Measurements from ENCODE around the gene MYRF.

MYRF gene

DNA sequence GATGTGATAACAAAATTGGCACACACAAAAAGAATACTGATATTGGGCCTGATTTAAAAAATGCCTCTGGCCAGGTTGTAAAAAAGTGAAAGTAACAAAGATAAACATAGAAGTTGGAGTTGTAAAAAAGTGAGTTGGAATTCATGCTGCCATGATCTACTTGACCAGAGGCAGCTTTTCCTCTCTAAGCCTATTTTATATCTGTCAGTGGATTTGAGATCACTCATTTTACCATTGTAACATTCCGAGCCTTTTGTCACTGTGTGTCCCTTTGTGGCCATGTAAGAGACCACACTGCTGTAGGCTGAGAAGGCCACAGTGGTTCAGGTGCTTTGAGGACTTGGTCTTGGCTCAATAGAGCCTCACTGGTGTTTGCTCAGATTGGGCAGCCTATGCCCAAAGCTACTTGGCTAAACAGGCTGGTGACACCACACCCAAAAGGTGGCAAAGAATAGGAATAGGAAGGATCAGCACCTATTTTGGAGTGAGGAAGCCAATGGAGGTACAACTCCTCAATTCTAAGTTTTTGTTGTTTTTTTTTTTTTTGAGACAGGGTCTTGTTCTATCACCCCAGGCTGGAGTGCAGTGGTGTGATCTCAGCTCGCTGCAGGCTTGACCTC, 47.3 kb downstream of the MYRF start:
- H3K9ac ChIP-seq (ENCODE audit: low read depth, low read length), result no peak overlapping the region
- H3K4me3 ChIP-seq (ENCODE audit: low read depth, low read length), result no peak overlapping the region
- no peaks in the 10 kb centered on the region for H3K9me3 ChIP-seq (ENCODE audit: control insufficient read depth, insufficient read depth, low read length)
- no peaks in the 10 kb centered on the region for H3K27me3 ChIP-seq (ENCODE audit: control insufficient read depth, insufficient read depth, low read length)
- no peak overlapping the region for H3K27ac ChIP-seq (ENCODE audit: low read depth, low read length)
- peaks cover 90% of the 10 kb centered on the region for H3K36me3 ChIP-seq (ENCODE audit: control insufficient read depth, insufficient read depth, low read length)
- H3K4me1 ChIP-seq (ENCODE audit: control insufficient read depth, insufficient read depth, low read length), result no peaks in the 10 kb centered on the region

DNA sequence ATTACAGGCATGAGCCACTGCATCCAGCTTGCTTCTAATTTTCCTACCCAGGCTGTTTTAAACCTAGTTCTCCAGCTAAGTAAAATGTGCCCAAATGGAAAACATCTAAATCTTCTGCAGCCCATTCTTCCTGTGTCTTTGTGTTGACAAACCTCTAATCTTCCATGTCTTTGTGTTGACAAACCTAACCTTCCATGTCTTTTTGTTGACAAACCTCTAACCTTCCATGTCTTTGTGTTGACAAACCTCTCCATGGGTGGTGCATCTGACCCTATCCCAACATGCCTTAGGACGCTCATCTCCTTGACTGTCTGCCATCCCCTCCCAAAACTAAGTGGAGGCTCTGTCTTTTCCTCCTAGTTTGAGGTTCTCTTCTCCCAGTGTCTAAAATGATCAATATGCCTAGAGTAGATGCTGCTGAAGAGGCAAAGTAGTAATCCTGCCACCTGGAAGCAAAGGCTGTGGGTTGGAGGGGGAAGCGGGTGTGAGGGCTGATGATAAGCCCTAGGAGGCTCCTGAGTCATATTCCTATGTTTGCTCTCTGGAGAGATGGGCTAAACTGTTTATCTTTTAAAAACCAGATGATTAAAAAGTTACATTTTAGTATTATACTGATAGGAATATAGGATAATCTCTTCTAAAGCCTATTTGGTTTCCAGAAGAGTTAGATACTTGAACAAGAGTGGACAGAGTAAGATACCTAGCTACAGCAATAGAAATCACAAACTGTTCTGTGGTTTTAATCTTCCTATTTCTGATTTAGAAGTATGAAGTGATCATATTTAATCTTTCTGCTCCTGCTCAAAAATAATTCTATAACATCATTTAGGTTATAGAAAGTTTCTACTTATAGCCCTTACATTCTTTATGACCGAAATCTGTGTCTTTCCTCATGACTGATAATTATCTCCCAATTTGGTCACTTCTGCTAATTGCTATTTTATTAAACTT, 48.2 kb downstream of the MYRF start:
- H3K36me3 ChIP-seq (ENCODE audit: control insufficient read depth, insufficient read depth, low read length), result peaks cover 90% of the 10 kb centered on the region
- H3K9me3 ChIP-seq (ENCODE audit: control insufficient read depth, insufficient read depth, low read length), result no peaks in the 10 kb centered on the region
- H3K27me3 ChIP-seq (ENCODE audit: control insufficient read depth, insufficient read depth, low read length), result no peaks in the 10 kb centered on the region
- no peak overlapping the region for H3K4me3 ChIP-seq (ENCODE audit: low read depth, low read length)
- peak overlapping the region; percentile 44 for H3K27ac ChIP-seq (ENCODE audit: low read depth, low read length)
- H3K9ac ChIP-seq (ENCODE audit: low read depth, low read length), result no peak overlapping the region
- H3K4me1 ChIP-seq (ENCODE audit: control insufficient read depth, insufficient read depth, low read length), result no peaks in the 10 kb centered on the region

DNA sequence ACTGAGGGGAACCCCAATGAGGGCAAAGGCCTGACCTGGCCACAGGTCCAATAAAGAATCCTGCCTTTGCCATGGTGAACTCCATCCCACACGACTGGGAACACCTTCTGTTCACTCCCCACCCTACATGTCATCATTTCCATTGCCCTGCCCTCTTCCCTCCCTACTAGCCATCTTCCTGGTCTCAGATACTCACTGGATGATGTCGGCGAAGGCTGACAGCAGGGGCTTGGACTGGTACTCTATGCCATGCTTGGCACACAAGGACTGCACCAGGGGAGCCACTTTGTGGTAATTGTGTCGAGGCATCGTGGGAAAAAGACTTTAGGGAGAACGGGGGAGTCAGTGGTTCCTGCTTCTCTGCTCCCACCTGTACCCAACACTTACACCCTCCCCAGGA, 50.2 kb downstream of the MYRF start:
- peaks cover 93% of the 10 kb centered on the region for H3K36me3 ChIP-seq (ENCODE audit: control insufficient read depth, insufficient read depth, low read length)
- no peak overlapping the region for H3K27ac ChIP-seq (ENCODE audit: low read depth, low read length)
- no peaks in the 10 kb centered on the region for H3K9me3 ChIP-seq (ENCODE audit: control insufficient read depth, insufficient read depth, low read length)
- H3K4me1 ChIP-seq (ENCODE audit: control insufficient read depth, insufficient read depth, low read length), result no peaks in the 10 kb centered on the region
- H3K4me3 ChIP-seq (ENCODE audit: low read depth, low read length), result no peak overlapping the region
- no peaks in the 10 kb centered on the region for H3K27me3 ChIP-seq (ENCODE audit: control insufficient read depth, insufficient read depth, low read length)
- H3K9ac ChIP-seq (ENCODE audit: low read depth, low read length), result no peak overlapping the region

DNA sequence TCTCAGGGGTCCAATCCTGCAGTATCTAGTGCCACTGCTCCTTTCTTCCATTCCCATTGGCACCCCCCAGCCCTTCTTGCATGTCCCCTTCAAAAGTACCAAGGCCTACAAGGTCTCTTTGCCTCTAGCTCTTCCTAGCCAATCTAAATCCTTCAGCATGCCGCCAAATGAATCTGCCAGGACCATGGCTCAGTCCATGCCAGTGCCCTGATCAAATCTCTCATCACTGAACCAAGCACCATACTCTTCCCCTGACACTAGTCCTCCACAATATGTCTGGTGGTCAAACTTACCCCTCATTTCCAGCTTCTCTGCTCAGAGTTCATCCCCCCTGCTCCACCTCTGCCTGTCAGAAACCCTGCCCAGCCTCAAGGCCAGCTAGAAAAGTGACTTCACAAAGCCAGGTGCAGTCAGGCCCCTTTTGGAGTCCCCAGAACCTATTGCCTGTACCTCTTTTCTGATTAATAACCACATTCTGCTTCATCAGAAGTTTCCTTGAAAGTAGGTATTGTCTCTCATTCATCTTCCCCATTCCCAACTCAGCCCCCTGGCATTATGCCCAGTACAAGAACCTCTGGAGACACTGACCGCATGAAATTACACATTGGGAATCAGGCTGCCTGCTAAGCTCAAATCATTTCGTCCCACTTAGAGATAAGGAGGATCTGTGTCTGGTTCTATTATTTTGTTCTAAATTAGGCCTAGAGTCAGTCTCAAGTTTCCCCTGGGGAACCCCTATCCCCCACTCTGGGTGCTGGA, 51.6 kb downstream of the MYRF start:
- Histone ChIP-seq H3K4me1 (ENCODE audit: control insufficient read depth, insufficient read depth, low read length) (no peaks in the 10 kb centered on the region), H3K9ac (ENCODE audit: low read depth, low read length) (no peak overlapping the region), H3K27me3 (ENCODE audit: control insufficient read depth, insufficient read depth, low read length) (no peaks in the 10 kb centered on the region), H3K4me3 (ENCODE audit: low read depth, low read length) (no peak overlapping the region), H3K9me3 (ENCODE audit: control insufficient read depth, insufficient read depth, low read length) (no peaks in the 10 kb centered on the region), H3K36me3 (ENCODE audit: control insufficient read depth, insufficient read depth, low read length) (peaks cover 96% of the 10 kb centered on the region), H3K27ac (ENCODE audit: low read depth, low read length) (no peak overlapping the region)

DNA sequence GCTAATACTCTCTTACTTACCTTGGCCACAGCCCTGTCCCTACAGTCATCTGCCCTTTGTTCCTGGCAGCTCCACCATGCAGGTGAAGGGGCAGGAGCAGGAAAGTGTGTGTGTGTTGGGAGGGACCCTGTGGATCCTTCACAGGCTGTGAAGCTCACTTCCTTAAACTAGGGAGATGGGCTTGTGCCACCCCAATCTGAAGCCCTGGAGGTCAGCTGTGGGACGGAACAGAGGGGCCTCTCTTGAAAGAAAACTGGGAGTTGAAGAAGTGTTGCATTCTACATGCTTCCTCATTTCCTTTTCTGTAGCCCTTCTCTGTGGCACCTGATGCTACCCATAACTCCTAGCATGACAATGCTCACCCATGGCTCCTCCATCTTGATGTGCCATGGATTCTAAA, 52.7 kb downstream of the MYRF start:
- Histone ChIP-seq H3K27ac (ENCODE audit: low read depth, low read length) (no peak overlapping the region), H3K9ac (ENCODE audit: low read depth, low read length) (no peak overlapping the region), H3K36me3 (ENCODE audit: control insufficient read depth, insufficient read depth, low read length) (peaks cover 96% of the 10 kb centered on the region)

DNA sequence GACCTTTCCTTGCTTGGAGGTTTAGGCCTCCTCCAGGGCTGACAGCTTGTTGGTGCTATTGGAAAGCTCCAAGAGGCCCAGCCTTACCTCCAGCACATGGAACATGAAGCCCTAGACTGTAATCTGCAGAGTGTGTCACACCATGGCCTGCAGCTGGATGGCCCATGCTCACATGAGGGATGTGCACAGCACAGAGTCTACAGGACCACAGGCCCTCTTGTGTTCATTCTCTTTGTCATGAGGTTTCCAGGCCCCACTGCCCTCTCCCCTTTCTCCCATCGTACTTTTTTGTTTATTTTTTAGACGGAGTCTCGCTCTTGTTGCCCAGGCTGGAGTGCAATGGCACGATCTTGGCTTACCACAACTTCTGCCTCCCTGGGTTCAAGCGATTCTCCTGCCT, 54.3 kb downstream of the MYRF start:
- Histone ChIP-seq H3K9ac (ENCODE audit: low read depth, low read length) (no peak overlapping the region), H3K36me3 (ENCODE audit: control insufficient read depth, insufficient read depth, low read length) (peaks cover 95% of the 10 kb centered on the region), H3K9me3 (ENCODE audit: control insufficient read depth, insufficient read depth, low read length) (no peaks in the 10 kb centered on the region), H3K27me3 (ENCODE audit: control insufficient read depth, insufficient read depth, low read length) (no peaks in the 10 kb centered on the region), H3K27ac (ENCODE audit: low read depth, low read length) (no peak overlapping the region), H3K4me1 (ENCODE audit: control insufficient read depth, insufficient read depth, low read length) (no peaks in the 10 kb centered on the region), H3K4me3 (ENCODE audit: low read depth, low read length) (no peak overlapping the region)

More for the DNA sequence above, 52.7 kb downstream of the MYRF start:
- Histone ChIP-seq H3K27me3 (ENCODE audit: control insufficient read depth, insufficient read depth, low read length) (no peaks in the 10 kb centered on the region), H3K9me3 (ENCODE audit: control insufficient read depth, insufficient read depth, low read length) (no peaks in the 10 kb centered on the region), H3K4me3 (ENCODE audit: low read depth, low read length) (no peak overlapping the region), H3K4me1 (ENCODE audit: control insufficient read depth, insufficient read depth, low read length) (no peaks in the 10 kb centered on the region)

DNA sequence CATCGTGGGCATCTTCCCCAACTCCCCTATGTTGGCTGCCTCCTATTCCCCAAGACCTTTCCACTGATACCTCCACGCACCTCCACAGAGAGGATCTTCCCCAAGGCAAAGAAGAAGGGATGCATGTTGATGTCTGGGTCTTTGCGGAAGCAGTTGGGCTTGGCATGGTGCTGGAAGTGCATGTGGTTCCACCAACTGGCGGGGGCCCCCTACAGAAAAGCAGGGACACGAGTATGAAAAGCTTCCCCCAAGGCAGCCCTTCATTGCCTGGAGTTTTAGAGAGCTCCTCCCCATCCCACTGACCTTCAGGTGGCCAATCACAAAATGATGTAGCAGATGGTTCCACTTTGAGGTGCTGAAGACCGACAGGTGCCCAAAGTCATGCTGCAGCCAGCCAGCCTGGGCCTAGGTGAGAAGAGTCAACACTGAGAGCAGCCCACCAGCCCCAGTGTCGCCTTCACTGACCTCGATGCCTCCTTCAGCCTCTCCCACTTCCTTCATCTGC, 58.3 kb downstream of the MYRF start:
- Histone ChIP-seq H3K27ac (ENCODE audit: low read depth, low read length) (no peak overlapping the region), H3K9ac (ENCODE audit: low read depth, low read length) (no peak overlapping the region), H3K36me3 (ENCODE audit: control insufficient read depth, insufficient read depth, low read length) (peaks cover 78% of the 10 kb centered on the region), H3K4me3 (ENCODE audit: low read depth, low read length) (no peak overlapping the region), H3K9me3 (ENCODE audit: control insufficient read depth, insufficient read depth, low read length) (no peaks in the 10 kb centered on the region), H3K4me1 (ENCODE audit: control insufficient read depth, insufficient read depth, low read length) (peaks cover 3% of the 10 kb centered on the region; the same call in 1 of the 2 replicates), H3K27me3 (ENCODE audit: control insufficient read depth, insufficient read depth, low read length) (no peaks in the 10 kb centered on the region)

DNA sequence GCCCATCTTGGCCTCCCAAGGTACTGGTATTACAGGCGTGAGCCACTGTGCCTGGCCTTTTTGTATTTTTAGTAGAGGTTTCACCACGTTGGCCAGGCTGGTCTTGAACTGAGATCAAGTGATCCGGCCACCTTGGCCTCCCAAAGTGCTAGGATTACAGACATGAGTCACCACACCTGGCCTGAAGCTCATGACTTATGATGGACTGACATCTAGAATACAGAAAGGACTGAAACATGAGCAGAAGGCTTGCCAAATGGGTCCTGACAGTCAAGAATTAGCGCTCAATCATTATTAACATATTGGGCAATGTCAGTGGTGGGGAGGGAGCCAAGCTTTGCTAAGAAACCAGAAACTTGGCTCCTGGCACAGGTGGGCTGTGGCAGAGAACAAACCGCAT, 59.4 kb downstream of the MYRF start:
- Histone ChIP-seq H3K9me3 (ENCODE audit: control insufficient read depth, insufficient read depth, low read length) (no peaks in the 10 kb centered on the region), H3K36me3 (ENCODE audit: control insufficient read depth, insufficient read depth, low read length) (peaks cover 70% of the 10 kb centered on the region), H3K27ac (ENCODE audit: low read depth, low read length) (no peak overlapping the region)

DNA sequence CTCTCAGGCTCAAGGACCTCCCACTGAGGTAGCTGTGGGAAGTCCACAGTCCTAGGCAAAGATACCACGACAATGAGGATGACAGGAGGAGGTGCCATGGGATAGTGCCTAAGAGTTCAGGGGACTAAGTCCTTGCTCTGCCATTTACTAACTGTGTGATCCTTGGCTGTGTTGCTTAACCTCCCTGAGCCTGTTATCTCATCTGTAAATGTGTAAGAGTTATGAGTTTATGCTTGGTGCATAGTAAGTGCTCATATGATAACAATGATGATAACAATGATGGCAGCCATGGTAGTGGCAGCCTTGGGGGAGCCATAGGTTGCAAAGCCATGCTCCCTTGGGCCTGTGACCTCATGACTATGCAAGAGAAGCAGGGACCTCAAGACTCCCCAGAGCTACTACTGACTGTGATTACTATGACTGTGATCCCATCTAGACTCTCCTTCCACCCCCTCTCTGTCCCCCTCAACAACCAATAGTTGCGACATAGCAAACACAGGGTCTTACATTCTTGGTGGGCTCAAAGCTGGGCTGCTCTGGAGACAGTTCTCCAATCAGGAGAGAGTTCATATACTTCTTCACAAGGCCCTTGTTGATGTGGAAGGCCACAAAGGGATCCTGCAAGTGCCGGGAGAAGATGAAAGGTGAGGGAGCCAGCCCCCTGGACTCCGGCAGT, 60.4 kb downstream of the MYRF start:
- no peak overlapping the region for H3K9ac ChIP-seq (ENCODE audit: low read depth, low read length)
- no peaks in the 10 kb centered on the region for H3K9me3 ChIP-seq (ENCODE audit: control insufficient read depth, insufficient read depth, low read length)
- no peaks in the 10 kb centered on the region for H3K27me3 ChIP-seq (ENCODE audit: control insufficient read depth, insufficient read depth, low read length)
- peaks cover 61% of the 10 kb centered on the region for H3K36me3 ChIP-seq (ENCODE audit: control insufficient read depth, insufficient read depth, low read length)
- H3K4me3 ChIP-seq (ENCODE audit: low read depth, low read length), result no peak overlapping the region
- peaks cover 7% of the 10 kb centered on the region for H3K4me1 ChIP-seq (ENCODE audit: control insufficient read depth, insufficient read depth, low read length)
- H3K27ac ChIP-seq (ENCODE audit: low read depth, low read length), result no peak overlapping the region

More for the DNA sequence above, 59.4 kb downstream of the MYRF start:
- Histone ChIP-seq H3K27me3 (ENCODE audit: control insufficient read depth, insufficient read depth, low read length) (no peaks in the 10 kb centered on the region), H3K4me1 (ENCODE audit: control insufficient read depth, insufficient read depth, low read length) (peaks cover 3% of the 10 kb centered on the region; the same call in 1 of the 2 replicates), H3K9ac (ENCODE audit: low read depth, low read length) (no peak overlapping the region), H3K4me3 (ENCODE audit: low read depth, low read length) (no peak overlapping the region)

DNA sequence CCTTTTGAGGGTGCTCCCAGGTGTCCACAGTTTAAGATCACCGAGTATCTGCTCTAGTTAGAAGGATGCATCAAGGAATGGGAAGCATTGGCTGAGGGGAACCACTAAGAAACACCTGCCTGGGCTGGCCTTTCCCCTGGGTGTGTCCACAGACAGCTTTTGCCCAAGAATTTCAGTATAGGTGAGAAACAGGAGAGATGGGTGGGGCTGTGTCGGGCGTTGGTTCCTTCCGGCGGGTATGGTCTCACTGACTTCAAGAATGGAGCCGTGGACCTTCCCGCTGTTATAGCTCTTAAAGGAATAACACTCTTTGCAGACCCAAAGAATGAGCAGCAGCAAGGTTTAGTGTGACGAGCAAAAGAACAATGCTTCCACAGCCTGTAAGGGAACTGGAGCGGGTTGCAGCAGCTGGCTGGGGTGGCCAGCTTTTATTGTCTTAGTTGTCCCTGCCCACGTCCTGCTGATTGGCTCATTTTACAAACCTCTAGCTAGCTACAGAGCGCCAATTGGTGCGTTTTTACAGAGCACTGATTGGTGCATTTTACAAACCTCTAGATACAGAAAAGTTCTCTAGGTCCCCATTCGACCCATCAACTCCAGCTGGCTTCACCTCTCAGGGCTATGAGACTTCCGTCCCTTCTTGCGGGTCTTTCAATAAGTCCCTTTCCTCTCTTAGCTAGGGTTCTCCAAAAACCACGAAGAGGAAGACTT, 62.0 kb downstream of the MYRF start:
- peak overlapping the region; percentile 98 for H3K27ac ChIP-seq (ENCODE audit: low read depth, low read length)
- H3K27me3 ChIP-seq (ENCODE audit: control insufficient read depth, insufficient read depth, low read length), result no peaks in the 10 kb centered on the region
- H3K9me3 ChIP-seq (ENCODE audit: control insufficient read depth, insufficient read depth, low read length), result no peaks in the 10 kb centered on the region
- peaks cover 45% of the 10 kb centered on the region for H3K36me3 ChIP-seq (ENCODE audit: control insufficient read depth, insufficient read depth, low read length)
- H3K9ac ChIP-seq (ENCODE audit: low read depth, low read length), result peak overlapping the region; percentile 41
- H3K4me3 ChIP-seq (ENCODE audit: low read depth, low read length), result peak overlapping the region; percentile 76
- peaks cover 12% of the 10 kb centered on the region for H3K4me1 ChIP-seq (ENCODE audit: control insufficient read depth, insufficient read depth, low read length)
